Large intestine (tissue), 3 donors: Measurements from ENCODE around the gene KRTAP4-6. TPM values are rescaled to one million over a fixed set of nuclear protein-coding genes. Genes with fewer than 3 reads are reported as not detected.
"Not testable (repeated sequence)": the region's sequence is repeated elsewhere in the genome, so short reads cannot be mapped to it uniquely, and the experiment has no call there.

Experiments used
- DNase-seq, 2 donors: peaks; one replicate each; pipeline versions ENCODE4 v3.0.0 to v3.0.0-alpha.2; 2013
- H3K27ac ChIP-seq: one replicate; pipeline ENCODE4 v1.5.1; 2013; ENCODE audit warnings: low read length
- H3K27me3 ChIP-seq: 2 replicates; pipeline ENCODE4 v1.6.1; 2013; ENCODE audit warnings: low read length; ENCODE audit not compliant: control insufficient read depth, insufficient read depth
- H3K36me3 ChIP-seq: 2 replicates; pipeline ENCODE4 v1.6.1; 2013; ENCODE audit warnings: low read length; ENCODE audit not compliant: control insufficient read depth, insufficient read depth
- H3K4me1 ChIP-seq: one replicate; pipeline ENCODE4 v1.6.1; 2013; ENCODE audit warnings: low read length; ENCODE audit not compliant: control insufficient read depth, insufficient read depth
- H3K4me3 ChIP-seq: one replicate; pipeline ENCODE4 v1.5.1; 2013; ENCODE audit warnings: low read length
- H3K9me3 ChIP-seq: one replicate; pipeline ENCODE4 v1.6.1; 2013; ENCODE audit warnings: mild to moderate bottlenecking, low read depth, low read length, moderate library complexity; ENCODE audit not compliant: control insufficient read depth
- WGBS: methylation state at CpG from one replicate; pipeline ENCODE4 v1.1.5; 2013; ENCODE audit warnings: low lambda C conversion rate; ENCODE audit not compliant: insufficient coverage; 5-methylcytosine and 5-hydroxymethylcytosine counted together
- polyA plus RNA-seq: library from polyadenylated mRNA; unstranded; fragments of 120-200 nt; gene quantifications from one replicate; pipeline ENCODE4 v1.2.1, GENCODE V29; 2013

KRTAP4-6 gene
- polyA plus RNA-seq, 1 donor: not detected

DNA sequence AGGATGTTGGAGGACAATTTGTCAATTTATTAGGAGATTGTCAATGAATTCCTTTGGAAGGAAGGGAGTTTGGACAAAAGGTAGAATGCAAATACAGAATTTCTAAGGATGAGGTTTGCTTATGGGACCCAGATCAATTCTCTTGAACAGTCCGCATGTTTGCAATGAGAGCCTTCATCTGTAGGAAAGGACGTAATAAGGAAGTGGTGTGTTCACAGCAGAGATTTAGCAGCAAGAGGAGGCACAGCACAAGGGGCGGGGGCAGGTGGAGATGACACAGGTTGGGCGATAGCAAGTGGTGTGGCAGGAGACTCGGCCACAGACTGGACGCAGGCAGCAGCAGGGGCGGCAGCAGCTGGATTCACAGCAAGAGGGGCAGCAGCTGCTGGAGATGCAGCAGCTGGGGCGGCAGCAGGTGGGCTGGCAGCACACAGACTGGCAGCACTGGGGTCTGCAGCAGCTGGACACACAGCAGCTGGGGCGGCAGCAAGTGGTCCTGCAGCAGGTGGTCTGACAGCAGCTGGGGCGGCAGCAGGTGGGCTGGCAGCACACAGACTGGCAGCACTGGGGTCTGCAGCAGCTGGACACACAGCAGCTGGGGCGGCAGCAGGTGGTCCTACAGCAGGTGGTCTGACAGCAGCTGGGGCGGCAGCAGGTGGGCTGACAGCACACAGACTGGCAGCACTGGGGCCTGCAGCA, 16.9 kb downstream of the KRTAP4-6 start:
- DNase-seq, H3K27ac ChIP-seq, H3K27me3 ChIP-seq, H3K9me3 ChIP-seq, H3K4me1 ChIP-seq, H3K4me3 ChIP-seq, H3K36me3 ChIP-seq: not testable (repeated sequence)
- no CpG with 5 or more reads among the region's 12 CpGs for WGBS

DNA sequence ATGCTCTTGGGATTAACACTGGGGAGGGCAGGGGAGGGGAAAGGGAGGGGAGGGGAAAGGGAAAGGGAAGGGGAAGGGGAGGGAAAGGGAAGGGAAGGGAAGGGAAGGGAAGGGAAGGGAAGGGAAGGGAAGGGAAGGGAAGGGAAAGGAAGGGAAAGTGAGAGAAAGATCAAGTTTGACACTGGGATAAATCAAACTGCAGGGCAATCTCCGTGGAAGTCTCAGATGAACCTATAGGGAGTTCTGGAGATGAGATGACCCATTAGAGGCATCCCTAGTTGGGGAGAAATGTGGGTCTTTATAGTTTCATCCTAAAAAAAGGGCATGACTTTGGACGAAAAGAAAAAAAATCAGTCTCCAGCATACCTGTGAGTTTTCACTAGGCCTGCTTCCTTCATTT, 18.6 kb downstream of the KRTAP4-6 start:
- H3K4me1 ChIP-seq: no peaks in the 10 kb centered on the region
- H3K27me3 ChIP-seq: no peaks in the 10 kb centered on the region
- no peak overlapping the region for H3K27ac ChIP-seq
- WGBS: 60% methylated on average over 1 of the region's 2 CpGs
- no peak for DNase-seq
- H3K4me3 ChIP-seq: no peak overlapping the region
- H3K9me3 ChIP-seq: no peaks in the 10 kb centered on the region
- H3K36me3 ChIP-seq: no peaks in the 10 kb centered on the region

DNA sequence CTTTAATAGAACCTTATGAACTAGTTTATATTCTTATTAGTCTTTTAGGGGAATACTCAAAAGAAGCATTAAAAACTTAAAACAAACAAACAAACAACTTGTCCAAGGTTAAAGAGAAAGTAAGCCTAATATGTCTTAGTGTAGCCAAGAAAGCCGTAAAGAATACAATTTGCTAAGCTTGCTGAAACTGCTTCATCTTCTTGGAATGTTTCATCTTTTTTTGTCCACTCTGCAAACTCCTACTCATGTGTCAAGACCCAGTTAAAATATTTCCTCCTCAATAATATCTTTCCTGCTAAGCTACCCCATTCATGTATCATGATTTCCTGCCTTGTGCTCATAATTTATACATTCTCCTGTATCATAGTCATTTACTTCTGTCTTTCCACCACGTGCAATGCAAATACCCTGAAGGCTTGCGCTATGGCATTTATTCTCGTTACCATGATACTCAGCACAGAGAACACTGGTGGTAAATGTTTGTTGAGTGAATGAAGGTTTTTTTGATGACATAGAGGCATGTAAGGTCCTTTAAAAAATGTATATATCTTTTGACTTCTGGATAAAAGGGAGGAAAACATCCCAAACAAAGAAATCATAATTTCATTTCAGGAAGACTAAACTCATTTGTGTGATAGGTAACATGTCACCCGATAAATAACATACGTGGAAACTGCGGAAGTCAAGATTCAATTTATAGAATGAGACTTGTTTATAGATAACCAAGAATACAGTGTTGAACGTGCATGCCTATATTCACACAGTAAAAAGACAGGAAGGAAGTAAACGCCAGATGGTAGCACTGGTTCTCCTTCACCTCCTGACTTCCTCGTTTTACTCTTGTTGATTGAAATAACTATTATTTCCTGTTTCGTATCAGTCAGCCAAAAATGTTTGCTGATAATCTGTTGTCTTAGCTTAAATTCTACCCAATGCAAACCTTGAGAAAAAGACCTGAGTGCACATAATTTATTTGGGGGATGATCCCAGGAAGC, 20.4 kb downstream of the KRTAP4-6 start:
- H3K27ac ChIP-seq, H3K4me1 ChIP-seq, H3K9me3 ChIP-seq, DNase-seq, H3K4me3 ChIP-seq, H3K27me3 ChIP-seq, H3K36me3 ChIP-seq: not testable (repeated sequence)
- WGBS: 78% methylated on average over 5 of the region's 11 CpGs

DNA sequence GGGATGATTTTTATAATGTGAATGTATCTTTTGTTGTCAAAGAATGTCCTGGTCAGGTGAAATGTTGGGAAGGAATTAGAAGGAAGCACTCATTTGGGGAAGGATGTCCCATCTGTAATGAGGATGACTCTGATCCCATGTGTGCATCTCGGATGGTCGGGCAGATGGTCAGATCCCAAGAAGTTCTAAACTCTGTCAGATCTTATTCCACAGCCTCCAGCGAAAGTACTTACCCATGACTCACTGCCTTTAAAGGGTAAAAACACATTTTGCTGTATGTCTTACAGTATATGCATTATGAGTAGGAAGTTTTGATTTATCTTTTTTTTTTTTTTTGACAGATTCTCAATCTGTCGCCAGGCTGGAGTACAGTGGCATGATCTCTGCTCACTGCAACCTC, 21.6 kb downstream of the KRTAP4-6 start:
- Histone ChIP-seq H3K36me3 (no peaks in the 10 kb centered on the region), H3K4me3 (no peak overlapping the region), H3K27ac (no peak overlapping the region), H3K9me3 (no peaks in the 10 kb centered on the region), H3K4me1 (no peaks in the 10 kb centered on the region), H3K27me3 (no peaks in the 10 kb centered on the region)
- WGBS: no CpG with 5 or more reads among the region's 4 CpGs
- no peak for DNase-seq

DNA sequence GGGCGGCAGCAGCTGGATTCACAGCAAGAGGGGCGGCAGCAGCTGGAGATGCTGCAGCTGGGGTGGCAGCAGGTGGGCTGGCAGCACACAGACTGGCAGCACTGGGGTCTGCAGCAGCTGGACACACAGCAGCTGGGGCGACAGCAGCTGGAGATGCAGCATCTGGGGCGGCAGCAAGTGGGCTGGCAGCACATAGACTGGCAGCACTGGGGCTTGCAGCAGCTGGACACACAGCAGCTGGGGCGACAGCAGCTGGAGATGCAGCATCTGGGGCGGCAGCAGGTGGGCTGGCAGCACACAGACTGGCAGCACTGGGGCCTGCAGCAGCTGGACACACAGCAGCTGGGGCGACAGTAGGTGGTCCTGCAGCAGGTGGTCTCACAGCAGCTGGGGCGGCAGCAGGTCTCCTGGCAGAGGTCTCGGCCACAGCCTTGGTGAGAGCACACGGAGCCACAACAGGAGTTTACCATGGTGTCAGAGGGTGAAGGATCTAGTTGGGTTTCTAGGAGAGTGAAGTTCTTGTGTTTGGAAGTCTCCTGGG, 22.4 kb downstream of the KRTAP4-6 start, which contains the start of gene KRTAP4-11:
KRTAP4-11 (minus strand) TSS at position 528 of the 541 bp plus-strand sequence; CDS start at position 470, 58 bp downstream.
- H3K27ac ChIP-seq, H3K36me3 ChIP-seq, H3K4me1 ChIP-seq, H3K9me3 ChIP-seq, DNase-seq, H3K4me3 ChIP-seq, H3K27me3 ChIP-seq: not testable (repeated sequence)
- 100% methylated on average over 1 of the region's 10 CpGs for WGBS

DNA sequence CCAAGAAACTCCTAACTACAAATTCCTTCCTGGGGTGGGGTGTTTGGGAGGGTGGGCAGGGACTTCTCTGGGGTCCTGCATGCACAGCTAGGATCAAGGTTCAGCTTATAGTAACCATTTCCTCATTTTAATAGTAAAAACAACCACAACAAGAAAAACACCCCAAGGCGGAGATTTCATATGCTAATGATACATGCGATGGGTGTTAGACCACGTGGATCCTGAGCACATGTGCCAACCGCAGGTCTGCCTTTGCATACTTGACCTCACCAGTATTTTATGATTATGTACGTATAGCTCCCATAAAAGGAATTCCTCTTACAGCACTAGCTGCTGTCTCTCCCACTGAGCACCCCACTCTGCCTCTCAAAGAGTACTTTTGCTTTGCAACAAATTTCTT, 24.0 kb downstream of the KRTAP4-6 start:
- WGBS: 40% methylated on average over 1 of the region's 5 CpGs
- DNase-seq: no peak

DNA sequence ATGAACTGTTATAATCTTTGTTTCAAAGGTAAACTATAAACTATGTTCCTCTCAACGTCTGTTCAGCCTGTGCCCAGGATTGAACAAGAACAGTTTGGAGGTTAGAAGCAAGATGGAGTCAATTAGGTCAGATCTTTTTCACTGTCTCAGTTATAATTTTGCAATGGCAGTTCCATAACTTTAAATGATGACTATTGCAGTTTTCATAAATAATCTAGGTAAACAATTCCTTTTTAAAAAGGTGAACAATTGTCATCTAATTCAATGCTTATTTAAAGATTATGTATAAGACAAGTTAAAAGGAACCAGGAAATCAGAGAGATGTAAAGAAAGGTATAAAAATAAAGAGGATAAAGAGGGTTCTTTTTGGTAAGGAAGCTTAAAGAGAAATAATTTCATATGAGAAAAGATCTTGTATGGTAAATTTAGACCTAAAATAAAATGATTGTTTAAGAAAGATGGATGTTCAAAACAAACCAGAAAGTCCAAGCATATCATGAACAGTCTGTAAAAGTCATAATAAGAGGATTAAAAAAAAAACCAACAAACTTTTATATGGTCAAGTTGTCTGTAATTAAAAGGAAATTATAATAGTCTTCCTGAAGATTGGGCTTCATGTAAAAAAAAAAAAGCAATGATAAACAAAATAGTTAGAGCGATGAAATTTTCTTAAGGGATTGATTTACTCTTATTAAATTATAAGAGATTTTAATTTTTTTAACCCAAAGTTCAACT, 29.0 kb downstream of the KRTAP4-6 start:
- no peak for DNase-seq
- 100% methylated on average over 1 of the region's 2 CpGs for WGBS

More for the DNA sequence above, 24.0 kb downstream of the KRTAP4-6 start:
- H3K27me3 ChIP-seq: no peaks in the 10 kb centered on the region
- H3K36me3 ChIP-seq: no peaks in the 10 kb centered on the region
- no peaks in the 10 kb centered on the region for H3K9me3 ChIP-seq
- H3K4me1 ChIP-seq: no peaks in the 10 kb centered on the region
- no peak overlapping the region for H3K27ac ChIP-seq
- no peak overlapping the region for H3K4me3 ChIP-seq

DNA sequence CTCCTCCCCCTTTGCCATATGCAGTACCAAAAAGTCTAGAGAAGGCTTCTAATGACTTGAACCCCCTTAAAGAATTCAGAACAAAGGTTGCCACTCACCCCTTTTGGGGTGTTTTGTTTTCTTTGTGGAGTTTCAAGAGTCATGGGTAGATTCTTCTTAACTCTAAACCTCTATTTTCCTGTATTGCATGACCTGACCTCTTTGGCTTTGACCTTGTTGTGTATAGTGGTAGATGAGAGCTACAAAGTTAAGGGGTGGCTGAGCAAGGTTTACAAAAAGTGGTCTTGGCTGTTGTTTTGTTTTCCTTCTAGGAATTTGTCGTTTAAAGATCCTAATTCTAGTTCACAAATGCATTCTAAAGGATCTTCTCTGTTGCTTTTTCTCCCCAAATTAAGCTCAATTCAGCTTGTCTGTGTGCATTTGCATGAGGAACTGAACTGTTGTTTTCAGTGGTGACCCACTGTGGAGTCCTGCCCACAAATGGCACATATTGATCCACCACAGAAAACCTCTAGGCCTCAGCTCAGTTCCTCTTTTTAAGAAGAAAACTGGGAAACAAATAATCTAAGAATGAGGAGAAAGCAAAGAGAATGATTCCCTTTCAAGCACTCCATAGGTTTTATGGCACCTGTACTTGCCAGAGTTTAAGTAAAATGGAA, 31.5 kb downstream of the KRTAP4-6 start:
- H3K4me3 ChIP-seq, H3K36me3 ChIP-seq, H3K4me1 ChIP-seq, H3K9me3 ChIP-seq, H3K27ac ChIP-seq, DNase-seq, H3K27me3 ChIP-seq: not testable (repeated sequence)
- 80% methylated on average over 1 of the region's 1 CpG for WGBS

More for the DNA sequence above, 29.0 kb downstream of the KRTAP4-6 start:
- Histone ChIP-seq H3K4me1 (no peaks in the 10 kb centered on the region), H3K27ac (no peak overlapping the region), H3K9me3 (no peaks in the 10 kb centered on the region), H3K27me3 (peaks cover 4% of the 10 kb centered on the region), H3K4me3 (no peak overlapping the region), H3K36me3 (no peaks in the 10 kb centered on the region)

DNA sequence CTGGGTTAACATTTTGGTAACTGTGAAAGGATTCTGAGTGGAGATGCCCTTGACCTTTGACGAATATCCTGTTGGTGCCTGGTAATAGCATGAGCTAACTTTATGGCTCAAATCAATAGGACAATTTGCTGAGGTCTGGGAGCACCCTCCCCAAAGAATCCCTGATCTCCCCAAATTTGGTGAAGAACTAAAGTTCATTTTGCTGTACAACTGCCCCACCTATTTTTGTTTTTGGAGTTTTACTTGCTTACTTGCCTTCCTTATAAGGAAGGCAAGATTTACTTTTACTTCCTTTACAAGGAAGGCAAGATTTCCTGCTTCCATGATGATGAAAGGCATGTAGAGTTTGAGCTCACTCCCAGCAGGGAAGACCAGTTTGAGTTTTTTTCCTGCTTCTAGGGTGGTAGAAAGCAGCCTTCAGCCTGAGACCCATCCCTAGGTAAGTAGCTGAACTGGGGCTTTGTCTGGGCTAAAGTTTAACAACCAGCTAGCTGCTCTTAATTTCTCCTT, 32.3 kb downstream of the KRTAP4-6 start:
- DNase-seq: no peak
- no peaks in the 10 kb centered on the region for H3K4me1 ChIP-seq
- H3K4me3 ChIP-seq: no peak overlapping the region
- H3K36me3 ChIP-seq: no peaks in the 10 kb centered on the region
- H3K27ac ChIP-seq: no peak overlapping the region
- WGBS: no CpG with 5 or more reads among the region's 1 CpG
- peaks cover 4% of the 10 kb centered on the region for H3K27me3 ChIP-seq
- H3K9me3 ChIP-seq: no peaks in the 10 kb centered on the region
